ENCODE measurements around the gene ARMC2.

ARMC2 gene

GRCh38 chr6:108944071-108944470 is 95.8 kb downstream of the ARMC2 start:
- Histone ChIP-seq H4K20me1 (ENCODE audit: low read depth, low read length) (no peaks in the 10 kb centered on the region), H3K4me3 (ENCODE audit: insufficient read depth, low read length, poor library complexity, severe bottlenecking) (no peak overlapping the region), H3K27me3 (ENCODE audit: low read length) (no peaks in the 10 kb centered on the region), H3K79me2 (ENCODE audit: insufficient read depth, low read length) (no peaks in the 10 kb centered on the region), H3K36me3 (ENCODE audit: low read length) (no peaks in the 10 kb centered on the region), H3F3A (ENCODE audit: insufficient read depth) (no peaks in the 10 kb centered on the region), H2AFZ (ENCODE audit: low read depth, low read length, severe bottlenecking) (no peak overlapping the region), H3K9ac (ENCODE audit: low read length) (no peak overlapping the region), H3K27ac (ENCODE audit: low read depth, low read length) (no peak overlapping the region), H3K9me3 (ENCODE audit: insufficient read depth, low read length) (no peaks in the 10 kb centered on the region), H3K4me2 (ENCODE audit: low read depth, low read length, poor library complexity, severe bottlenecking) (no peak overlapping the region), H3K9me2 (replicated peaks; ENCODE audit: insufficient read depth, low read length) (no peaks in the 10 kb centered on the region)
- TF ChIP-seq EZH2phosphoT487 (conservative IDR thresholded peaks at IDR 0.05; ENCODE audit: low read length) (no peak), CTCF (IDR thresholded peaks at IDR 0.05; ENCODE audit: insufficient read depth, low read length, poor library complexity, severe bottlenecking) (no peak)

GRCh38 chr6:108944707-108945680 is 96.8 kb downstream of the ARMC2 start:
- Histone ChIP-seq H3K27me3 (ENCODE audit: low read length) (no peaks in the 10 kb centered on the region), H3K4me2 (ENCODE audit: low read depth, low read length, poor library complexity, severe bottlenecking) (no peak overlapping the region), H3K27ac (ENCODE audit: low read depth, low read length) (no peak overlapping the region), H3K9ac (ENCODE audit: low read length) (no peak overlapping the region), H3K79me2 (ENCODE audit: insufficient read depth, low read length) (no peaks in the 10 kb centered on the region), H3K4me3 (ENCODE audit: insufficient read depth, low read length, poor library complexity, severe bottlenecking) (no peak overlapping the region), H3K9me2 (replicated peaks; ENCODE audit: insufficient read depth, low read length) (no peaks in the 10 kb centered on the region), H2AFZ (ENCODE audit: low read depth, low read length, severe bottlenecking) (no peak overlapping the region), H3K9me3 (ENCODE audit: insufficient read depth, low read length) (no peaks in the 10 kb centered on the region), H4K20me1 (ENCODE audit: low read depth, low read length) (no peaks in the 10 kb centered on the region), H3F3A (ENCODE audit: insufficient read depth) (no peaks in the 10 kb centered on the region), H3K36me3 (ENCODE audit: low read length) (no peaks in the 10 kb centered on the region)
- TF ChIP-seq CTCF (IDR thresholded peaks at IDR 0.05; ENCODE audit: insufficient read depth, low read length, poor library complexity, severe bottlenecking) (no peak), EZH2phosphoT487 (conservative IDR thresholded peaks at IDR 0.05; ENCODE audit: low read length) (no peak)

GRCh38 chr6:108945681-108946159 is 97.5 kb downstream of the ARMC2 start:
- H3K27ac ChIP-seq (ENCODE audit: low read depth, low read length): no peak overlapping the region
- no peaks in the 10 kb centered on the region for H3K9me2 ChIP-seq (replicated peaks; ENCODE audit: insufficient read depth, low read length)
- no peak overlapping the region for H3K4me2 ChIP-seq (ENCODE audit: low read depth, low read length, poor library complexity, severe bottlenecking)
- no peak overlapping the region for H3K9ac ChIP-seq (ENCODE audit: low read length)
- TF ChIP-seq CTCF (IDR thresholded peaks at IDR 0.05; ENCODE audit: insufficient read depth, low read length, poor library complexity, severe bottlenecking) (no peak), EZH2phosphoT487 (conservative IDR thresholded peaks at IDR 0.05; ENCODE audit: low read length) (no peak)
- no peaks in the 10 kb centered on the region for H3K79me2 ChIP-seq (ENCODE audit: insufficient read depth, low read length)
- no peaks in the 10 kb centered on the region for H3K27me3 ChIP-seq (ENCODE audit: low read length)
- no peak overlapping the region for H2AFZ ChIP-seq (ENCODE audit: low read depth, low read length, severe bottlenecking)
- H4K20me1 ChIP-seq (ENCODE audit: low read depth, low read length): no peaks in the 10 kb centered on the region
- no peaks in the 10 kb centered on the region for H3K36me3 ChIP-seq (ENCODE audit: low read length)
- H3F3A ChIP-seq (ENCODE audit: insufficient read depth): no peaks in the 10 kb centered on the region
- no peaks in the 10 kb centered on the region for H3K9me3 ChIP-seq (ENCODE audit: insufficient read depth, low read length)
- no peak overlapping the region for H3K4me3 ChIP-seq (ENCODE audit: insufficient read depth, low read length, poor library complexity, severe bottlenecking)
